Hepatocyte (in vitro differentiated cells): Measurements from ENCODE around the gene OSBP2.

Source experiments
- CTCF ChIP-seq: fragments of 200-600 bp; sonication (generic); IDR thresholded peaks from 2 replicates; pipeline ENCODE4 v1.5.1; 2016; ENCODE audit warnings: antibody characterized with exemption, mild to moderate bottlenecking; ENCODE audit not compliant: poor library complexity
- EZH2 ChIP-seq: fragments of 200-600 bp; sonication (generic); IDR thresholded peaks from 2 replicates; pipeline ENCODE4 v1.6.1; 2016; ENCODE audit warnings: antibody characterized with exemption, mild to moderate bottlenecking, borderline replicate concordance

GRCh38 chr22:30868663-30869385 is 174.2 kb downstream of the OSBP2 start:
- TF ChIP-seq CTCF (no peak), EZH2 (no peak)
